HEK293 (cell line): ENCODE data around the gene FALEC.
A peak's percentile ranks its signal among the peaks of the same experiment; 100 is the strongest.

Experiments used
- BCL11B ChIP-seq: fragments of 450-650 bp; formaldehyde crosslinking; IDR thresholded peaks from 2 replicates; pipeline ENCODE4 v1.5.1; 2016; ENCODE audit warnings: low read depth, missing biosample characterization, missing genetic modification characterization
- GLI4 ChIP-seq: fragments of 450-650 bp; formaldehyde crosslinking; IDR thresholded peaks from 2 replicates; pipeline ENCODE4 v1.5.1; 2016; ENCODE audit warnings: missing biosample characterization, missing genetic modification characterization
- HIC1 ChIP-seq: fragments of 450-650 bp; formaldehyde crosslinking; IDR thresholded peaks from 2 replicates; pipeline ENCODE4 v1.5.1; 2016; ENCODE audit warnings: missing biosample characterization, missing genetic modification characterization
- HOXD13 ChIP-seq: sonication (generic); formaldehyde crosslinking; IDR thresholded peaks from 2 replicates; pipeline ENCODE4 v1.8.0; 2022; ENCODE audit warnings: missing genetic modification reagents, borderline replicate concordance
- KLF8 ChIP-seq: fragments of 450-650 bp; formaldehyde crosslinking; IDR thresholded peaks from 2 replicates; pipeline ENCODE4 v1.5.1; 2016; ENCODE audit warnings: missing biosample characterization, missing genetic modification characterization
- RBAK ChIP-seq: fragments of 450-650 bp; formaldehyde crosslinking; IDR thresholded peaks from 2 replicates; pipeline ENCODE4 v1.5.1; 2016; ENCODE audit warnings: missing biosample characterization, missing genetic modification characterization
- ZFP41 ChIP-seq: fragments of 450-650 bp; formaldehyde crosslinking; IDR thresholded peaks from 2 replicates; pipeline ENCODE4 v1.5.1; 2016; ENCODE audit warnings: missing biosample characterization, missing genetic modification characterization, borderline replicate concordance
- ZNF140 ChIP-seq: fragments of 450-650 bp; formaldehyde crosslinking; IDR thresholded peaks from 2 replicates; pipeline ENCODE4 v1.5.1; 2016; ENCODE audit warnings: missing biosample characterization, missing genetic modification characterization
- ZNF148 ChIP-seq: fragments of 450-650 bp; formaldehyde crosslinking; IDR thresholded peaks from 2 replicates; pipeline ENCODE4 v1.5.0; 2017; ENCODE audit warnings: missing biosample characterization, missing genetic modification characterization, borderline replicate concordance
- ZNF157 ChIP-seq: fragments of 450-650 bp; formaldehyde crosslinking; IDR thresholded peaks from 2 replicates; pipeline ENCODE4 v1.5.1; 2016; ENCODE audit warnings: missing biosample characterization, missing genetic modification characterization
- ZNF169 ChIP-seq: fragments of 450-650 bp; formaldehyde crosslinking; IDR thresholded peaks from 2 replicates; pipeline ENCODE4 v1.5.1; 2016; ENCODE audit warnings: missing biosample characterization, missing genetic modification characterization
- ZNF2 ChIP-seq: fragments of 450-650 bp; formaldehyde crosslinking; IDR thresholded peaks from 2 replicates; pipeline ENCODE4 v1.5.1; 2016; ENCODE audit warnings: missing biosample characterization, missing genetic modification characterization
- ZNF211 ChIP-seq: fragments of 450-650 bp; formaldehyde crosslinking; IDR thresholded peaks from 2 replicates; pipeline ENCODE4 v1.5.1; 2016; ENCODE audit warnings: low read depth, missing biosample characterization, missing genetic modification characterization
- ZNF248 ChIP-seq: fragments of 450-650 bp; formaldehyde crosslinking; IDR thresholded peaks from 2 replicates; pipeline ENCODE4 v1.5.1; 2017; ENCODE audit warnings: missing biosample characterization, missing genetic modification characterization
- ZNF26 ChIP-seq: fragments of 450-650 bp; formaldehyde crosslinking; IDR thresholded peaks from 2 replicates; pipeline ENCODE4 v1.5.1; 2016; ENCODE audit warnings: missing biosample characterization, missing genetic modification characterization
- ZNF354C ChIP-seq: fragments of 450-650 bp; formaldehyde crosslinking; IDR thresholded peaks from 2 replicates; pipeline ENCODE4 v1.5.1; 2016; ENCODE audit warnings: missing biosample characterization, missing genetic modification characterization, low read depth, borderline replicate concordance
- ZNF37A ChIP-seq: fragments of 450-650 bp; IDR thresholded peaks from 2 replicates; pipeline ENCODE4 v1.5.1; 2018; ENCODE audit warnings: missing biosample characterization, missing genetic modification characterization
- ZNF48 ChIP-seq: fragments of 450-650 bp; formaldehyde crosslinking; IDR thresholded peaks from 2 replicates; pipeline ENCODE4 v1.5.1; 2016; ENCODE audit warnings: missing biosample characterization, missing genetic modification characterization
- ZNF501 ChIP-seq: fragments of 450-650 bp; formaldehyde crosslinking; IDR thresholded peaks from 2 replicates; pipeline ENCODE4 v1.5.1; 2016; ENCODE audit warnings: missing biosample characterization, missing genetic modification characterization
- ZNF530 ChIP-seq: fragments of 450-650 bp; formaldehyde crosslinking; IDR thresholded peaks from 2 replicates; pipeline ENCODE4 v1.5.1; 2016; ENCODE audit warnings: low read depth, missing biosample characterization, missing genetic modification characterization
- ZNF747 ChIP-seq: fragments of 450-650 bp; formaldehyde crosslinking; IDR thresholded peaks from 2 replicates; pipeline ENCODE4 v1.5.1; 2016; ENCODE audit warnings: missing biosample characterization, missing genetic modification characterization
- ZNF768 ChIP-seq: fragments of 450-650 bp; formaldehyde crosslinking; IDR thresholded peaks from 2 replicates; pipeline ENCODE4 v1.5.1; 2018; ENCODE audit warnings: missing biosample characterization, mild to moderate bottlenecking, missing genetic modification characterization
- ZNF830 ChIP-seq: fragments of 450-650 bp; IDR thresholded peaks from 2 replicates; pipeline ENCODE4 v1.5.0; 2018; ENCODE audit warnings: missing biosample characterization, missing genetic modification characterization, low read depth, mild to moderate bottlenecking, moderate library complexity
- ZNF843 ChIP-seq: fragments of 450-650 bp; formaldehyde crosslinking; IDR thresholded peaks from 2 replicates; pipeline ENCODE4 v1.5.1; 2016; ENCODE audit warnings: missing biosample characterization, missing genetic modification characterization
- ZSCAN5A ChIP-seq: fragments of 450-650 bp; formaldehyde crosslinking; IDR thresholded peaks from 2 replicates; pipeline ENCODE4 v1.5.1; 2016; ENCODE audit warnings: missing biosample characterization, missing genetic modification characterization
- TF ChIP-seq, protein P1 (sequence below): fragments of 450-650 bp; formaldehyde crosslinking; IDR thresholded peaks from 2 replicates; pipeline ENCODE4 v1.5.1; 2016; ENCODE audit warnings: missing biosample characterization, missing genetic modification characterization
- TF ChIP-seq, protein P2 (sequence below): fragments of 450-650 bp; formaldehyde crosslinking; IDR thresholded peaks from 2 replicates; pipeline ENCODE4 v1.5.1; 2016; ENCODE audit warnings: missing biosample characterization, missing genetic modification characterization
- TF ChIP-seq, protein P3 (sequence below): fragments of 450-650 bp; formaldehyde crosslinking; IDR thresholded peaks from 2 replicates; pipeline ENCODE4 v1.5.1; 2016; ENCODE audit warnings: missing biosample characterization, missing genetic modification characterization

Gene FALEC

GRCh38 chr1:150515328-150516049 is at the start of gene FALEC (continued):
- TF ChIP-seq, protein P1, sequence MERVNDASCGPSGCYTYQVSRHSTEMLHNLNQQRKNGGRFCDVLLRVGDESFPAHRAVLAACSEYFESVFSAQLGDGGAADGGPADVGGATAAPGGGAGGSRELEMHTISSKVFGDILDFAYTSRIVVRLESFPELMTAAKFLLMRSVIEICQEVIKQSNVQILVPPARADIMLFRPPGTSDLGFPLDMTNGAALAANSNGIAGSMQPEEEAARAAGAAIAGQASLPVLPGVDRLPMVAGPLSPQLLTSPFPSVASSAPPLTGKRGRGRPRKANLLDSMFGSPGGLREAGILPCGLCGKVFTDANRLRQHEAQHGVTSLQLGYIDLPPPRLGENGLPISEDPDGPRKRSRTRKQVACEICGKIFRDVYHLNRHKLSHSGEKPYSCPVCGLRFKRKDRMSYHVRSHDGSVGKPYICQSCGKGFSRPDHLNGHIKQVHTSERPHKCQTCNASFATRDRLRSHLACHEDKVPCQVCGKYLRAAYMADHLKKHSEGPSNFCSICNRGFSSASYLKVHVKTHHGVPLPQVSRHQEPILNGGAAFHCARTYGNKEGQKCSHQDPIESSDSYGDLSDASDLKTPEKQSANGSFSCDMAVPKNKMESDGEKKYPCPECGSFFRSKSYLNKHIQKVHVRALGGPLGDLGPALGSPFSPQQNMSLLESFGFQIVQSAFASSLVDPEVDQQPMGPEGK (tag by site-specific recombination) = peak; percentile 97
- no peak for TF ChIP-seq ZNF140
- TF ChIP-seq RBAK (tag by site-specific recombination) = no peak
- TF ChIP-seq BCL11B (tag by site-specific recombination) = 0 out of 2 replicates have a peak, but pooled peaks have one; percentile 29
- 0 out of 2 replicates have a peak, but pooled peaks have one; percentile 58 for TF ChIP-seq GLI4 (tag by site-specific recombination)
- no peak for TF ChIP-seq ZNF26 (tag by site-specific recombination)
- peak; percentile 93 for TF ChIP-seq ZNF501
- no peak for TF ChIP-seq ZNF37A (tag by site-specific recombination)
- no peak for TF ChIP-seq ZNF248 (tag by site-specific recombination)
- TF ChIP-seq, protein P2, sequence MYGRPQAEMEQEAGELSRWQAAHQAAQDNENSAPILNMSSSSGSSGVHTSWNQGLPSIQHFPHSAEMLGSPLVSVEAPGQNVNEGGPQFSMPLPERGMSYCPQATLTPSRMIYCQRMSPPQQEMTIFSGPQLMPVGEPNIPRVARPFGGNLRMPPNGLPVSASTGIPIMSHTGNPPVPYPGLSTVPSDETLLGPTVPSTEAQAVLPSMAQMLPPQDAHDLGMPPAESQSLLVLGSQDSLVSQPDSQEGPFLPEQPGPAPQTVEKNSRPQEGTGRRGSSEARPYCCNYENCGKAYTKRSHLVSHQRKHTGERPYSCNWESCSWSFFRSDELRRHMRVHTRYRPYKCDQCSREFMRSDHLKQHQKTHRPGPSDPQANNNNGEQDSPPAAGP = peak; percentile 73; the same call in 1 of the 2 replicates
- no peak for TF ChIP-seq ZNF48
- TF ChIP-seq ZFP41 (tag by site-specific recombination) = no peak
- TF ChIP-seq HOXD13 (CRISPR knock-in tag) = no peak
- no peak for TF ChIP-seq ZNF843 (tag by site-specific recombination)
- 0 out of 2 replicates have a peak, but pooled peaks have one; percentile 35 for TF ChIP-seq ZNF148 (tag by site-specific recombination)
- TF ChIP-seq ZNF211 (tag by site-specific recombination) = no peak
- no peak for TF ChIP-seq ZNF157 (tag by site-specific recombination)
- no peak for TF ChIP-seq ZNF169 (tag by site-specific recombination)
- TF ChIP-seq, protein P3, sequence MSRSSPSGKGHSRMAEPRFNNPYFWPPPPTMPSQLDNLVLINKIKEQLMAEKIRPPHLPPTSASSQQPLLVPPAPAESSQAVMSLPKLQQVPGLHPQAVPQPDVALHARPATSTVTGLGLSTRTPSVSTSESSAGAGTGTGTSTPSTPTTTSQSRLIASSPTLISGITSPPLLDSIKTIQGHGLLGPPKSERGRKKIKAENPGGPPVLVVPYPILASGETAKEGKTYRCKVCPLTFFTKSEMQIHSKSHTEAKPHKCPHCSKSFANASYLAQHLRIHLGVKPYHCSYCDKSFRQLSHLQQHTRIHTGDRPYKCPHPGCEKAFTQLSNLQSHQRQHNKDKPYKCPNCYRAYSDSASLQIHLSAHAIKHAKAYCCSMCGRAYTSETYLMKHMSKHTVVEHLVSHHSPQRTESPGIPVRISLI (tag by site-specific recombination) = no peak
- peak; percentile 36; the same call in 1 of the 2 replicates for TF ChIP-seq ZSCAN5A
- TF ChIP-seq ZNF747 (tag by site-specific recombination) = no peak
- peak; percentile 87; the same call in 1 of the 2 replicates for TF ChIP-seq ZNF2 (tag by site-specific recombination)
- TF ChIP-seq ZNF530 (tag by site-specific recombination) = no peak
- peak; percentile 87; the same call in 1 of the 2 replicates for TF ChIP-seq HIC1 (tag by site-specific recombination)
- no peak for TF ChIP-seq ZNF830 (tag by site-specific recombination)
- no peak; the same call in 1 of the 2 replicates for TF ChIP-seq KLF8 (tag by site-specific recombination)
- TF ChIP-seq ZNF354C (tag by site-specific recombination) = 0 out of 2 replicates have a peak, but pooled peaks have one; percentile 17
- no peak for TF ChIP-seq ZNF768 (tag by site-specific recombination)
